ENCODE measurements around the gene RPAP2. TPM values are rescaled to one million over a fixed set of nuclear protein-coding genes. Genes with fewer than 3 reads are reported as not detected.

Gene RPAP2
- total RNA-seq, 1 experiment from 2014 or later = 28.1 TPM

DNA sequence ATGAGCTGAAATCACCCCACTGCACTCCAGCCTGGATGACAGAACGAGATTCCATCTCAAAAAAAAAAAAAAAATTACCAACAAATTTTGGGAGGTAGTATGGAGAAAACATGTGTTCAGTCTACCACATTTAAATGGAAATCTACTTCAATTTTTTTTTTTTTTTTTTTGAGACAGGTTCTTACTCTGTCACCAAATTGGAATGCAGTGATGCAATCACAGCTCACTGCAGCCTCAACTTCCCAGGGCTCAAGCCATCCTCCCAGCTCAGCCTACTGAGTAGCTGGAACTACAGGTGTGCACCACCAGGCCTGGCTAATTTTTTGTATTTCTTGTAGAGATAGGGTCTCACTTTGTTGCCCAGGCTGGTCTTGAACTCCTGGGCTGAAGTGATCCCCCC, 105.8 kb downstream of the RPAP2 start:
- DNase-seq (ENCODE audit: low read depth, low spot score) = no peak
- ChIA-PET CTCF (no interaction called here), POLR2A (no interaction called here), RAD21 (ENCODE audit: low non-redundant PET in 1 of 2, low total read pairs in 2 of 2, uncharacterized antibody in 2 of 2, unreplicated experiment in 2 of 2) (no interaction called here)
- Histone ChIP-seq H3K9ac (ENCODE audit: low read length) (no peak overlapping the region), H3K9me2 (ENCODE audit: insufficient read depth) (no peaks in the 10 kb centered on the region), H3K27ac (ENCODE audit: low read depth, low read length) (no peak overlapping the region), H3K27me3 (ENCODE audit: insufficient read depth, low read length) (no peaks in the 10 kb centered on the region), H4K20me1 (ENCODE audit: insufficient read depth) (no peaks in the 10 kb centered on the region), H3K9me3 (ENCODE audit: control insufficient read depth in 1 of 2, insufficient read depth in 1 of 2, low read depth in 1 of 2, low read length in 2 of 2) (peaks cover 4 to 9% of the 10 kb centered on the region in 2 experiments; a peak in 2 of 4 replicates), H3K4me1 (ENCODE audit: control insufficient read depth in 1 of 2, insufficient read depth in 2 of 2, low read length in 2 of 2) (no peaks in the 10 kb centered on the region), H3K36me3 (ENCODE audit: control insufficient read depth in 1 of 2, insufficient read depth in 2 of 2, low read length in 2 of 2) (no peaks in the 10 kb centered on the region), H2AFZ (ENCODE audit: low read depth, low read length, poor library complexity, severe bottlenecking) (no peak overlapping the region), H3K4me3 (replicated peaks in 1 of 2; ENCODE audit: low read depth in 1 of 2, low read length in 2 of 2) (no peak overlapping the region), H3K4me2 (ENCODE audit: low read length) (no peak overlapping the region), H3K79me2 (ENCODE audit: insufficient read depth, low read length) (no peaks in the 10 kb centered on the region)
- TF ChIP-seq CEBPB (IDR thresholded peaks at IDR 0.05; ENCODE audit: low read depth) = no peak
- no peak for TF ChIP-seq REST (IDR thresholded peaks at IDR 0.05; ENCODE audit: low read depth)
- TF ChIP-seq, protein P1, sequence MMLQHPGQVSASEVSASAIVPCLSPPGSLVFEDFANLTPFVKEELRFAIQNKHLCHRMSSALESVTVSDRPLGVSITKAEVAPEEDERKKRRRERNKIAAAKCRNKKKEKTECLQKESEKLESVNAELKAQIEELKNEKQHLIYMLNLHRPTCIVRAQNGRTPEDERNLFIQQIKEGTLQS (IDR thresholded peaks at IDR 0.05) = no peak
- no peak for TF ChIP-seq RAD21 (IDR thresholded peaks at IDR 0.05; ENCODE audit: low read depth)
- no peak for TF ChIP-seq FOSL1 (IDR thresholded peaks at IDR 0.05; ENCODE audit: low read depth)
- TF ChIP-seq TCF7L2 (IDR thresholded peaks at IDR 0.05; ENCODE audit: borderline replicate concordance, extremely low read depth, insufficient read depth, insufficient read length) = no peak
- TF ChIP-seq, protein P2, sequence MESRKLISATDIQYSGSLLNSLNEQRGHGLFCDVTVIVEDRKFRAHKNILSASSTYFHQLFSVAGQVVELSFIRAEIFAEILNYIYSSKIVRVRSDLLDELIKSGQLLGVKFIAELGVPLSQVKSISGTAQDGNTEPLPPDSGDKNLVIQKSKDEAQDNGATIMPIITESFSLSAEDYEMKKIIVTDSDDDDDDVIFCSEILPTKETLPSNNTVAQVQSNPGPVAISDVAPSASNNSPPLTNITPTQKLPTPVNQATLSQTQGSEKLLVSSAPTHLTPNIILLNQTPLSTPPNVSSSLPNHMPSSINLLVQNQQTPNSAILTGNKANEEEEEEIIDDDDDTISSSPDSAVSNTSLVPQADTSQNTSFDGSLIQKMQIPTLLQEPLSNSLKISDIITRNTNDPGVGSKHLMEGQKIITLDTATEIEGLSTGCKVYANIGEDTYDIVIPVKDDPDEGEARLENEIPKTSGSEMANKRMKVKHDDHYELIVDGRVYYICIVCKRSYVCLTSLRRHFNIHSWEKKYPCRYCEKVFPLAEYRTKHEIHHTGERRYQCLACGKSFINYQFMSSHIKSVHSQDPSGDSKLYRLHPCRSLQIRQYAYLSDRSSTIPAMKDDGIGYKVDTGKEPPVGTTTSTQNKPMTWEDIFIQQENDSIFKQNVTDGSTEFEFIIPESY (IDR thresholded peaks at IDR 0.05; ENCODE audit: extremely low read depth, insufficient replicate concordance, low read length) = no peak
- TF ChIP-seq CBX3 (IDR thresholded peaks at IDR 0.05; ENCODE audit: low read depth) = no peak
- no peak for TF ChIP-seq YY1 (IDR thresholded peaks at IDR 0.05; ENCODE audit: extremely low read depth, insufficient replicate concordance, low read depth, low read length)
- no peak for TF ChIP-seq ZNF274 (IDR thresholded peaks at IDR 0.05; ENCODE audit: low read depth, low read length)
- TF ChIP-seq, protein P3, sequence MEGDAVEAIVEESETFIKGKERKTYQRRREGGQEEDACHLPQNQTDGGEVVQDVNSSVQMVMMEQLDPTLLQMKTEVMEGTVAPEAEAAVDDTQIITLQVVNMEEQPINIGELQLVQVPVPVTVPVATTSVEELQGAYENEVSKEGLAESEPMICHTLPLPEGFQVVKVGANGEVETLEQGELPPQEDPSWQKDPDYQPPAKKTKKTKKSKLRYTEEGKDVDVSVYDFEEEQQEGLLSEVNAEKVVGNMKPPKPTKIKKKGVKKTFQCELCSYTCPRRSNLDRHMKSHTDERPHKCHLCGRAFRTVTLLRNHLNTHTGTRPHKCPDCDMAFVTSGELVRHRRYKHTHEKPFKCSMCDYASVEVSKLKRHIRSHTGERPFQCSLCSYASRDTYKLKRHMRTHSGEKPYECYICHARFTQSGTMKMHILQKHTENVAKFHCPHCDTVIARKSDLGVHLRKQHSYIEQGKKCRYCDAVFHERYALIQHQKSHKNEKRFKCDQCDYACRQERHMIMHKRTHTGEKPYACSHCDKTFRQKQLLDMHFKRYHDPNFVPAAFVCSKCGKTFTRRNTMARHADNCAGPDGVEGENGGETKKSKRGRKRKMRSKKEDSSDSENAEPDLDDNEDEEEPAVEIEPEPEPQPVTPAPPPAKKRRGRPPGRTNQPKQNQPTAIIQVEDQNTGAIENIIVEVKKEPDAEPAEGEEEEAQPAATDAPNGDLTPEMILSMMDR (IDR thresholded peaks at IDR 0.05 in 2 of 3, conservative IDR thresholded peaks at IDR 0.05 in 1 of 3; ENCODE audit: borderline replicate concordance in 1 of 3, insufficient read depth in 1 of 3, low read depth in 2 of 3, low read length in 2 of 3) = no peak
- TF ChIP-seq POLR2A (IDR thresholded peaks at IDR 0.05; ENCODE audit: borderline replicate concordance, extremely low read depth, insufficient read depth, insufficient read length) = no peak
- no peak for TF ChIP-seq EZH2 (IDR thresholded peaks at IDR 0.05)
- no peak for TF ChIP-seq MAX (IDR thresholded peaks at IDR 0.05)
- no peak for TF ChIP-seq ELF1 (IDR thresholded peaks at IDR 0.05; ENCODE audit: borderline replicate concordance, low read depth)
- no peak for ATAC-seq
- intact Hi-C loops (cut with micrococcal nuclease) = no loop called here
- BruUV-seq (replicated peaks) = no TSS peak
